ENCODE results near the gene ALG12. TPM values are rescaled to one million over a fixed set of nuclear protein-coding genes. Genes with fewer than 3 reads are reported as not detected.
A peak's percentile ranks its signal among the peaks of the same experiment; 100 is the strongest.

ALG12 gene
- total RNA-seq, 1 experiment from 2014 or later = 16.6 TPM

GRCh38 chr22:49947296-49947622 lies 29.0 kb upstream of the ALG12 start:
- ChIA-PET RAD21 (ENCODE audit: low non-redundant PET in 1 of 2, low total read pairs in 2 of 2, uncharacterized antibody in 2 of 2, unreplicated experiment in 2 of 2) (no interaction called here), CTCF (no interaction called here), POLR2A (no interaction called here)
- no peaks in the 10 kb centered on the region for H3K79me2 ChIP-seq (ENCODE audit: insufficient read depth, low read length)
- no peaks in the 10 kb centered on the region for H3K27me3 ChIP-seq (ENCODE audit: insufficient read depth, low read length)
- H3K4me2 ChIP-seq (ENCODE audit: low read length) = no peak overlapping the region
- H2AFZ ChIP-seq (ENCODE audit: low read depth, low read length, poor library complexity, severe bottlenecking) = no peak overlapping the region
- DNase-seq (ENCODE audit: low read depth, low spot score) (no peak), ATAC-seq (no peak)
- peaks cover 39 to 53% of the 10 kb centered on the region in 2 experiments for H3K4me1 ChIP-seq (ENCODE audit: control insufficient read depth in 1 of 2, insufficient read depth in 2 of 2, low read length in 2 of 2)
- peak overlapping the region; percentile 29; the same call in 1 of the 2 replicates for H3K27ac ChIP-seq (ENCODE audit: low read depth, low read length)
- H3K9me2 ChIP-seq (ENCODE audit: insufficient read depth) = no peaks in the 10 kb centered on the region
- TF ChIP-seq JUND (IDR thresholded peaks at IDR 0.05) (no peak), TCF7L2 (IDR thresholded peaks at IDR 0.05; ENCODE audit: borderline replicate concordance, extremely low read depth, insufficient read depth, insufficient read length) (no peak), SRF (IDR thresholded peaks at IDR 0.05; ENCODE audit: low read depth) (no peak), ATF3 (IDR thresholded peaks at IDR 0.05) (no peak), CTCF (IDR thresholded peaks at IDR 0.05 in 2 of 3, conservative IDR thresholded peaks at IDR 0.05 in 1 of 3; ENCODE audit: borderline replicate concordance in 1 of 3, insufficient read depth in 1 of 3, low read depth in 2 of 3, low read length in 2 of 3) (no peak)
- no peaks in the 10 kb centered on the region for H3K36me3 ChIP-seq (ENCODE audit: control insufficient read depth in 1 of 2, insufficient read depth in 2 of 2, low read length in 2 of 2)
- intact Hi-C loops (cut with micrococcal nuclease) = no loop called here
- BruUV-seq (replicated peaks) = no TSS peak
- no peak overlapping the region for H3K4me3 ChIP-seq (replicated peaks in 1 of 2; ENCODE audit: low read depth in 1 of 2, low read length in 2 of 2)
- no peak overlapping the region for H3K9ac ChIP-seq (ENCODE audit: low read length)
- no peaks in the 10 kb centered on the region for H4K20me1 ChIP-seq (ENCODE audit: insufficient read depth)
- no peaks in the 10 kb centered on the region for H3K9me3 ChIP-seq (ENCODE audit: control insufficient read depth in 1 of 2, insufficient read depth in 1 of 2, low read depth in 1 of 2, low read length in 2 of 2)

- H3K4me1 ChIP-seq (ENCODE audit: control insufficient read depth in 1 of 2, insufficient read depth in 2 of 2, low read length in 2 of 2) = peaks cover 33 to 48% of the 10 kb centered on the region in 2 experiments
- no peaks in the 10 kb centered on the region for H3K9me2 ChIP-seq (ENCODE audit: insufficient read depth)
- intact Hi-C loops (cut with micrococcal nuclease) = no loop called here
- no peaks in the 10 kb centered on the region for H4K20me1 ChIP-seq (ENCODE audit: insufficient read depth)
- H3K27ac ChIP-seq (ENCODE audit: low read depth, low read length) = peak overlapping the region; percentile 29; the same call in 1 of the 2 replicates
- RAD21 ChIA-PET (ENCODE audit: low non-redundant PET in 1 of 2, low total read pairs in 2 of 2, uncharacterized antibody in 2 of 2, unreplicated experiment in 2 of 2) = no interaction called here
- H3K4me3 ChIP-seq (replicated peaks in 1 of 2; ENCODE audit: low read depth in 1 of 2, low read length in 2 of 2) = no peak overlapping the region
- DNase-seq (ENCODE audit: low read depth, low spot score) = no peak
- H3K36me3 ChIP-seq (ENCODE audit: control insufficient read depth in 1 of 2, insufficient read depth in 2 of 2, low read length in 2 of 2) = no peaks in the 10 kb centered on the region
- no peaks in the 10 kb centered on the region for H3K27me3 ChIP-seq (ENCODE audit: insufficient read depth, low read length)
- H2AFZ ChIP-seq (ENCODE audit: low read depth, low read length, poor library complexity, severe bottlenecking) = no peak overlapping the region
- ATAC-seq = no peak
- H3K9ac ChIP-seq (ENCODE audit: low read length) = no peak overlapping the region
- POLR2A ChIA-PET = interaction anchor here (1.4 kb wide), 1 partner anchor 25 kb away, joined by 3 read pairs; no protein-coding TSS in a partner anchor
- H3K9me3 ChIP-seq (ENCODE audit: control insufficient read depth in 1 of 2, insufficient read depth in 1 of 2, low read depth in 1 of 2, low read length in 2 of 2) = no peaks in the 10 kb centered on the region
- no peak overlapping the region for H3K4me2 ChIP-seq (ENCODE audit: low read length)
- no peaks in the 10 kb centered on the region for H3K79me2 ChIP-seq (ENCODE audit: insufficient read depth, low read length)
- CTCF ChIA-PET = no interaction called here
- no TSS peak for BruUV-seq (replicated peaks)
- TF ChIP-seq EZH2 (IDR thresholded peaks at IDR 0.05) (no peak), SIN3A (IDR thresholded peaks at IDR 0.05; ENCODE audit: low read depth) (no peak), FOSL1 (IDR thresholded peaks at IDR 0.05; ENCODE audit: low read depth) (no peak), ZFX (IDR thresholded peaks at IDR 0.05) (no peak), CBX3 (IDR thresholded peaks at IDR 0.05; ENCODE audit: low read depth) (no peak), YY1 (IDR thresholded peaks at IDR 0.05; ENCODE audit: extremely low read depth, insufficient replicate concordance, low read depth, low read length) (no peak), SRF (IDR thresholded peaks at IDR 0.05; ENCODE audit: low read depth) (no peak), EZH2phosphoT487 (IDR thresholded peaks at IDR 0.05; ENCODE audit: borderline replicate concordance) (no peak), JUND (IDR thresholded peaks at IDR 0.05) (no peak), POLR2A (IDR thresholded peaks at IDR 0.05; ENCODE audit: borderline replicate concordance, extremely low read depth, insufficient read depth, insufficient read length) (no peak), REST (IDR thresholded peaks at IDR 0.05; ENCODE audit: low read depth) (no peak), POLR2AphosphoS5 (IDR thresholded peaks at IDR 0.05; ENCODE audit: low read depth, low read length) (no peak)
Measured at GRCh38 chr22:49946612-49947295, 28.5 kb upstream of the ALG12 start.
